Measurements from ENCODE around the gene UVRAG.

GRCh38 chr11:76123248-76123647, 308.2 kb downstream of the UVRAG start:
- TF ChIP-seq POLR2A (IDR thresholded peaks at IDR 0.05) (no peak), CTCF (IDR thresholded peaks at IDR 0.05 in 8 of 11, conservative IDR thresholded peaks at IDR 0.05 in 3 of 11) (no peak), POLR2AphosphoS5 (IDR thresholded peaks at IDR 0.05) (no peak)

All from spleen (tissue), 7 donors.